SJCRH30 (cell line): Measurements from ENCODE around the gene SLC25A10. TPM values are rescaled to one million over a fixed set of nuclear protein-coding genes. Genes with fewer than 3 reads are reported as not detected.

ENCODE experiments used
- DNase-seq, 2 experiments: peaks; one replicate each; pipeline ENCODE4 v3.0.0-alpha.2; 2015 to 2020
- H3K27ac ChIP-seq: fragments of 250-450 bp; sonication (Bioruptor Pico); 2 replicates; pipeline ENCODE4 v1.5.1; 2020; ENCODE audit warnings: mild to moderate bottlenecking, moderate library complexity
- H3K27me3 ChIP-seq: fragments of 250-450 bp; sonication (Bioruptor Pico); 2 replicates; pipeline ENCODE4 v1.5.1; 2020; ENCODE audit warnings: mild to moderate bottlenecking, moderate library complexity
- H3K36me3 ChIP-seq: fragments of 250-450 bp; sonication (Bioruptor Pico); 2 replicates; pipeline ENCODE4 v1.5.1; 2020; ENCODE audit warnings: mild to moderate bottlenecking, moderate library complexity
- H3K4me1 ChIP-seq: fragments of 250-450 bp; sonication (Bioruptor Pico); 2 replicates; pipeline ENCODE4 v1.5.1; 2020; ENCODE audit warnings: mild to moderate bottlenecking, moderate library complexity
- H3K4me3 ChIP-seq: fragments of 250-450 bp; sonication (Bioruptor Pico); 2 replicates; pipeline ENCODE4 v1.5.1; 2020; ENCODE audit warnings: mild to moderate bottlenecking, moderate library complexity
- H3K9me3 ChIP-seq: fragments of 250-450 bp; sonication (Bioruptor Pico); replicated peaks from 2 replicates; pipeline ENCODE4 v1.5.1; 2020; ENCODE audit warnings: mild to moderate bottlenecking, moderate library complexity
- total RNA-seq: library from RNA; depleted of rRNA; stranded (reverse); fragments of >200 nt; shearing (Covaris generic); gene quantifications from 2 replicates; pipeline ENCODE4 v1.2.3, GENCODE V29; 2014

The SLC25A10 gene
- total RNA-seq, 1 experiment from 2014 or later: 34.8 TPM

GRCh38 chr17:81695211-81695610, 16.9 kb upstream of the SLC25A10 start:
- Histone ChIP-seq H3K9me3 (no peaks in the 10 kb centered on the region), H3K36me3 (peaks cover 91% of the 10 kb centered on the region), H3K27me3 (no peaks in the 10 kb centered on the region), H3K4me3 (no peak overlapping the region), H3K27ac (no peak overlapping the region), H3K4me1 (no peaks in the 10 kb centered on the region)
- no peak for DNase-seq

- DNase-seq: no peak
- H3K27ac ChIP-seq: no peak overlapping the region
- no peaks in the 10 kb centered on the region for H3K9me3 ChIP-seq
- H3K27me3 ChIP-seq: no peaks in the 10 kb centered on the region
- no peak overlapping the region for H3K4me3 ChIP-seq
- peaks cover 87% of the 10 kb centered on the region for H3K36me3 ChIP-seq
- H3K4me1 ChIP-seq: no peaks in the 10 kb centered on the region
These were observed 16.3 kb upstream of the SLC25A10 start for GRCh38 chr17:81695801-81696200.

- H3K4me1 ChIP-seq: no peaks in the 10 kb centered on the region
- H3K27me3 ChIP-seq: no peaks in the 10 kb centered on the region
- no peak for DNase-seq
- no peak overlapping the region for H3K27ac ChIP-seq
- H3K36me3 ChIP-seq: peaks cover 88% of the 10 kb centered on the region
- no peaks in the 10 kb centered on the region for H3K9me3 ChIP-seq
- H3K4me3 ChIP-seq: no peak overlapping the region
These were observed 15.7 kb upstream of the SLC25A10 start for GRCh38 chr17:81696218-81696941.

- no peaks in the 10 kb centered on the region for H3K9me3 ChIP-seq
- no peak overlapping the region for H3K27ac ChIP-seq
- H3K4me1 ChIP-seq: no peaks in the 10 kb centered on the region; the same call in 1 of the 2 replicates
- H3K27me3 ChIP-seq: no peaks in the 10 kb centered on the region
- no peak overlapping the region for H3K4me3 ChIP-seq
- H3K36me3 ChIP-seq: peaks cover 83% of the 10 kb centered on the region
- no peak for DNase-seq
These were observed 14.6 kb upstream of the SLC25A10 start for GRCh38 chr17:81697261-81698044.

- no peak overlapping the region for H3K27ac ChIP-seq
- no peaks in the 10 kb centered on the region for H3K27me3 ChIP-seq
- no peak for DNase-seq
- H3K4me1 ChIP-seq: no peaks in the 10 kb centered on the region; the same call in 1 of the 2 replicates
- H3K4me3 ChIP-seq: no peak overlapping the region
- no peaks in the 10 kb centered on the region for H3K9me3 ChIP-seq
- peaks cover 65% of the 10 kb centered on the region for H3K36me3 ChIP-seq
These were observed 11.5 kb upstream of the SLC25A10 start for GRCh38 chr17:81700353-81701287.

GRCh38 chr17:81701288-81702071, 10.6 kb upstream of the SLC25A10 start:
- Histone ChIP-seq H3K9me3 (no peaks in the 10 kb centered on the region), H3K4me3 (peak overlapping the region; percentile 92), H3K36me3 (peaks cover 65% of the 10 kb centered on the region), H3K27ac (no peak overlapping the region), H3K27me3 (no peaks in the 10 kb centered on the region), H3K4me1 (no peaks in the 10 kb centered on the region; the same call in 1 of the 2 replicates)
- DNase-seq: no peak

- peak within 1 kb of the TSS; percentile 92 for H3K4me3 ChIP-seq
- H3K9me3 ChIP-seq: no peaks in the 10 kb centered on the region
- peaks cover 64% of the 10 kb centered on the region for H3K36me3 ChIP-seq
- peak; percentile 98 to 99 for DNase-seq
- no peaks in the 10 kb centered on the region; the same call in 1 of the 2 replicates for H3K4me1 ChIP-seq
- H3K27ac ChIP-seq: peak within 1 kb of the TSS; percentile 86
- H3K27me3 ChIP-seq: no peaks in the 10 kb centered on the region
These were observed 8.9 kb upstream of the SLC25A10 start, which contains the start of gene MRPL12 for GRCh38 chr17:81702934-81703746. TSS of gene MRPL12 (plus strand) at chr17:81703367. CDS start at chr17:81703502, 135 bp downstream.

GRCh38 chr17:81703747-81704654, 8.1 kb upstream of the SLC25A10 start:
- peak overlapping the region; percentile 86 for H3K27ac ChIP-seq
- H3K4me1 ChIP-seq: no peaks in the 10 kb centered on the region; the same call in 1 of the 2 replicates
- H3K27me3 ChIP-seq: no peaks in the 10 kb centered on the region
- peak overlapping the region; percentile 92 for H3K4me3 ChIP-seq
- peaks cover 58% of the 10 kb centered on the region for H3K36me3 ChIP-seq
- H3K9me3 ChIP-seq: no peaks in the 10 kb centered on the region
- no peak for DNase-seq

GRCh38 chr17:81705518-81706231, 6.4 kb upstream of the SLC25A10 start:
- no peak for DNase-seq
- Histone ChIP-seq H3K36me3 (peaks cover 52% of the 10 kb centered on the region), H3K27me3 (no peaks in the 10 kb centered on the region), H3K4me3 (no peak overlapping the region), H3K4me1 (peaks cover 1% of the 10 kb centered on the region; the same call in 1 of the 2 replicates), H3K27ac (no peak overlapping the region), H3K9me3 (no peaks in the 10 kb centered on the region)

GRCh38 chr17:81706232-81706611, 5.9 kb upstream of the SLC25A10 start:
- Histone ChIP-seq H3K4me3 (no peak overlapping the region), H3K36me3 (peaks cover 48% of the 10 kb centered on the region), H3K27ac (no peak overlapping the region), H3K9me3 (no peaks in the 10 kb centered on the region), H3K4me1 (peaks cover 7% of the 10 kb centered on the region; the same call in 1 of the 2 replicates), H3K27me3 (no peaks in the 10 kb centered on the region)
- no peak for DNase-seq

GRCh38 chr17:81706757-81707624, 5.1 kb upstream of the SLC25A10 start:
- H3K4me3 ChIP-seq: no peak overlapping the region
- peaks cover 8% of the 10 kb centered on the region; the same call in 1 of the 2 replicates for H3K4me1 ChIP-seq
- H3K27ac ChIP-seq: no peak overlapping the region
- no peaks in the 10 kb centered on the region for H3K27me3 ChIP-seq
- peaks cover 41% of the 10 kb centered on the region for H3K36me3 ChIP-seq
- no peak for DNase-seq
- no peaks in the 10 kb centered on the region for H3K9me3 ChIP-seq
